Adrenal gland (tissue), 12 donors: ENCODE results near the gene C2orf49. TPM values are rescaled to one million over a fixed set of nuclear protein-coding genes. Genes with fewer than 3 reads are reported as not detected.
A peak's percentile ranks its signal among the peaks of the same experiment; 100 is the strongest.

Source experiments
- DNase-seq, 7 donors: peaks; one replicate each; pipeline ENCODE4 v3.0.0-alpha.2; 2019 to 2020
- H3K27ac ChIP-seq, 5 donors: fragments of 200-600 bp; sonication (generic) in 4 of 5; 1 replicate in 3 of 5; 2 replicates in 2 of 5; pipeline versions ENCODE4 v1.5.1 to v1.8.0; 2016 to 2020; ENCODE audit warnings: mild to moderate bottlenecking in 1 of 5
- H3K27me3 ChIP-seq: fragments of 200-600 bp; 2 replicates; pipeline ENCODE4 v1.8.0; 2021
- H3K36me3 ChIP-seq, 2 donors: fragments of 200-600 bp; replicated peaks in 1 of 2; 1 replicate in 1 of 2; 2 replicates in 1 of 2; pipeline versions ENCODE4 v1.5.1 to v1.8.0; 2018 to 2022
- H3K4me1 ChIP-seq, 2 donors: fragments of 200-600 bp; replicated peaks in 1 of 2; 1 replicate in 1 of 2; 2 replicates in 1 of 2; pipeline versions ENCODE4 v1.5.1 to v1.8.0; 2018 to 2021
- H3K4me3 ChIP-seq, 4 donors: fragments of 200-600 bp; sonication (generic) in 3 of 4; one replicate each; pipeline ENCODE4 v1.5.1; 2016 to 2018
- H3K9me3 ChIP-seq, 3 donors: fragments of 200-600 bp; sonication (generic) in 1 of 3; replicated peaks in 1 of 3; 1 replicate in 2 of 3; 2 replicates in 1 of 3; pipeline versions ENCODE4 v1.5.1 to v1.8.0; 2016 to 2021
- POLR2A ChIP-seq, 2 donors: fragments of 450-650 bp; IDR thresholded peaks; one replicate each; pipeline ENCODE4 v1.6.1; 2017; ENCODE audit warnings: antibody characterized with exemption in 2 of 2, mild to moderate bottlenecking in 2 of 2, moderate library complexity in 1 of 2
- WGBS, 4 donors: extraction: QIAGEN DNeasy Blood & Tissue Kit in 2 of 4; methylation state at CpG; one replicate each; pipeline versions ENCODE4 v1.1.5 to v1.1.7; 2013 to 2017; 5-methylcytosine and 5-hydroxymethylcytosine counted together
- intact Hi-C, 2 donors: fragments of 100-400 bp; cut with DNase I; formaldehyde crosslinking; loops; one replicate each; pipeline versions ENCODE4 v1.14.1 to v1.15.0; 2022 to 2023
- polyA plus RNA-seq, 3 donors: library from polyadenylated mRNA; stranded (reverse); fragments of 200-250 nt in 2 of 3; fragments of 350-450 nt in 1 of 3; fragmentation: Illumina TruSeq in 1 of 3; extraction: RNeasy Lipid Tissue Mini Kit (QIAGEN cat#74804) in 1 of 3; gene quantifications; one replicate each; pipeline ENCODE4 v1.2.3, GENCODE V29; 2013 to 2014
- total RNA-seq, 9 donors: library from RNA; depleted of rRNA in 4 of 9; stranded (reverse); fragments of >200 nt in 4 of 9; fragments of 120-200 nt in 1 of 9; fragmentation: NEBNext Ultra II Directional in 1 of 9; extraction: Animal tissue kit (Norgen Biotek cat#: 25700) in 1 of 9; gene quantifications; one replicate each; pipeline versions ENCODE4 v1.1.0 to v1.2.4, GENCODE V29; 2013 to 2023
- TF ChIP-seq, protein P1 (sequence below), 6 experiments: fragments of 450-650 bp in 4 of 6; fragments of 200-600 bp in 2 of 6; sonication (generic) in 1 of 6; IDR thresholded peaks; 1 replicate in 5 of 6; 2 replicates in 1 of 6; pipeline versions ENCODE4 v1.5.1 to v1.8.0; 2016 to 2021; ENCODE audit warnings: antibody characterized with exemption in 6 of 6, mild to moderate bottlenecking in 2 of 6, moderate library complexity in 1 of 6
- donor health status: healthy with polysubstance abuse.
- donor health status: Bipolar disorder and iron deficiency.
- donor health status: DM: yes; HTN: yes; CAD: no.
- donor health status: DM: no; HTN: no; CAD: no.
- donor health status: DM: no; HTN: no; CAD: no.
- donor health status: DM: yes; HTN: yes; CAD: no.

The C2orf49 gene
- total and polyA plus RNA-seq, 12 donors, result 5.9 to 18.6 (median 14.3) TPM

GRCh38 chr2:105373344-105373781, 36.0 kb downstream of the C2orf49 start:
- H3K27me3 ChIP-seq, result no peaks in the 10 kb centered on the region
- peak in 6 of 7 donors; percentile 49 to 77 (median 60) for DNase-seq
- WGBS, 4 donors, result 41 to 51% (median 48%) methylated on average over 7 to 9 of the region's 9 CpGs
- intact Hi-C loops, result loop anchor here (5.0 kb wide), 2 partner anchors 144 to 149 kb away; no protein-coding TSS in a partner anchor
- H3K4me3 ChIP-seq, result no peak overlapping the region
- H3K36me3 ChIP-seq, result peaks cover 0 to 40% of the 10 kb centered on the region in 2 donors
- peaks cover 13 to 39% of the 10 kb centered on the region in 2 donors for H3K4me1 ChIP-seq
- H3K27ac ChIP-seq, result peak overlapping the region in 4 of 5 donors; percentile 46 to 94 (median 80)
- H3K9me3 ChIP-seq, result no peaks in the 10 kb centered on the region
- TF ChIP-seq POLR2A (IDR thresholded peaks at IDR 0.05), result no peak
- TF ChIP-seq, protein P1, sequence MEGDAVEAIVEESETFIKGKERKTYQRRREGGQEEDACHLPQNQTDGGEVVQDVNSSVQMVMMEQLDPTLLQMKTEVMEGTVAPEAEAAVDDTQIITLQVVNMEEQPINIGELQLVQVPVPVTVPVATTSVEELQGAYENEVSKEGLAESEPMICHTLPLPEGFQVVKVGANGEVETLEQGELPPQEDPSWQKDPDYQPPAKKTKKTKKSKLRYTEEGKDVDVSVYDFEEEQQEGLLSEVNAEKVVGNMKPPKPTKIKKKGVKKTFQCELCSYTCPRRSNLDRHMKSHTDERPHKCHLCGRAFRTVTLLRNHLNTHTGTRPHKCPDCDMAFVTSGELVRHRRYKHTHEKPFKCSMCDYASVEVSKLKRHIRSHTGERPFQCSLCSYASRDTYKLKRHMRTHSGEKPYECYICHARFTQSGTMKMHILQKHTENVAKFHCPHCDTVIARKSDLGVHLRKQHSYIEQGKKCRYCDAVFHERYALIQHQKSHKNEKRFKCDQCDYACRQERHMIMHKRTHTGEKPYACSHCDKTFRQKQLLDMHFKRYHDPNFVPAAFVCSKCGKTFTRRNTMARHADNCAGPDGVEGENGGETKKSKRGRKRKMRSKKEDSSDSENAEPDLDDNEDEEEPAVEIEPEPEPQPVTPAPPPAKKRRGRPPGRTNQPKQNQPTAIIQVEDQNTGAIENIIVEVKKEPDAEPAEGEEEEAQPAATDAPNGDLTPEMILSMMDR (IDR thresholded peaks at IDR 0.05), result no peak

GRCh38 chr2:105373895-105374401, 36.6 kb downstream of the C2orf49 start:
- no peak overlapping the region for H3K4me3 ChIP-seq
- H3K27ac ChIP-seq, result peak overlapping the region in 4 of 5 donors; percentile 46 to 94 (median 80)

DNA sequence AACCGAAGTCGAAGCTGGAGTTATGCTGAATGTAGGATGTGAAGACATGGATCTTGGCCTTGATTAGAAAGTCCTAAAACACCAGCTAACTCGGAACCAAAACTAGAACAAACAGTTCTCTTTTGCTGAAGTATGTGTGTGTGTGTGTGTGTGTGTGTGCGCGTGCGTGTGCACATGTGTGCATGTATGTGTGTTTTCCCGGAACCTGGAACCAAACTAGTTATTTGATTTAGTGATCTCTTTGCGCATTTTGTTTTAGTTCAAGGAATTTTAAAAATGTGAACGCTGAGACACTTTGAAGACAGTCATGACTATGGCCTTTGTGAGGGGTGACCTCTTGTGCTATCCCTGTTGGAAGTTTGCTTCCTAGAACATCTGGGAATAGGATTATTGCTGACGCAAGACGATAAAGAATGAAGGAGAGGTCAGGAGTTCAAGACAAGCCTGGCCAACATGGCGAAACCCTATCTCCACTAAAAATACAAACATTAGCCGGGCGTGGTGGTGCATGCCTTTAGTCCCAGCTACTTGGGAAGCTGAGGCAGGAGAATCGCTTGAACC, 37.7 kb downstream of the C2orf49 start:
- WGBS, 4 donors, result 63 to 73% (median 70%) methylated on average over 15 of the region's 15 CpGs
- H3K9me3 ChIP-seq, result no peaks in the 10 kb centered on the region
- peaks cover 18 to 54% of the 10 kb centered on the region in 2 donors for H3K4me1 ChIP-seq
- no peaks in the 10 kb centered on the region for H3K27me3 ChIP-seq
- intact Hi-C loops, result no loop called here
- TF ChIP-seq, protein P1 (IDR thresholded peaks at IDR 0.05), result no peak
- TF ChIP-seq POLR2A (IDR thresholded peaks at IDR 0.05), result no peak
- peak overlapping the region in 4 of 5 donors; percentile 46 to 94 (median 80) for H3K27ac ChIP-seq
- peaks cover 0 to 38% of the 10 kb centered on the region in 2 donors for H3K36me3 ChIP-seq
- peak in 2 of 7 donors; percentile 37 to 66 for DNase-seq
- H3K4me3 ChIP-seq, result no peak overlapping the region

More at GRCh38 chr2:105373895-105374401, 36.6 kb downstream of the C2orf49 start:
- Histone ChIP-seq H3K9me3 (no peaks in the 10 kb centered on the region), H3K27me3 (no peaks in the 10 kb centered on the region), H3K36me3 (peaks cover 0 to 37% of the 10 kb centered on the region in 2 donors), H3K4me1 (peaks cover 13 to 45% of the 10 kb centered on the region in 2 donors)
- no peak for TF ChIP-seq POLR2A (IDR thresholded peaks at IDR 0.05)
- TF ChIP-seq, protein P1 (IDR thresholded peaks at IDR 0.05), result no peak
- DNase-seq, result peak in 1 of 7 donors; percentile 48
- 71 to 83% (median 78%) methylated on average over 9 of the region's 9 CpGs for WGBS, 4 donors
- intact Hi-C loops, result loop anchor here (5.0 kb wide), 2 partner anchors 143 to 148 kb away; no protein-coding TSS in a partner anchor

DNA sequence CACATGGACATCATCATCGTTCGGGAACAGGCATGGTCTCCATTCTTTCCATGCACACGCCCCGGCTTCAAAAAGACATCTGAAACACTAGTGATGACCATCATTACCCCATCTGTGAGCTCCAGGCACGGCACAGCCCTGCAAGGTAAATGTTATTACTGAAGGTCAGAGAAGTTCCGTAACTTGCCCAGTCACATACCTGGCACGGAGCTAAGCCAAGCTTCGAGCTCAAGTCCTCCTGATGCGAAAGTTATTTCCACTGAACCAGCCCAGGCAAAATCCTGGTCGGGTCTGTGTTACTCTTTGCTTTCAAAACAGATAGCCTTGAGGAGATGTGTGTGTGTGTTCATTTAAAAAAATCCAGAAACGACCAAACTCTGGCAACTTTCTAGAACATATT, 38.7 kb downstream of the C2orf49 start:
- peak in 1 of 7 donors; percentile 54 for DNase-seq
- WGBS, 4 donors, result 74 to 82% (median 80%) methylated on average over 11 of the region's 11 CpGs
- H3K36me3 ChIP-seq, result peaks cover 0 to 31% of the 10 kb centered on the region in 2 donors

More for the DNA sequence above, 38.7 kb downstream of the C2orf49 start:
- Histone ChIP-seq H3K4me3 (no peak overlapping the region), H3K27ac (peak overlapping the region in 3 of 5 donors; percentile 48 to 94 (median 60)), H3K27me3 (no peaks in the 10 kb centered on the region), H3K9me3 (no peaks in the 10 kb centered on the region), H3K4me1 (peaks cover 18 to 62% of the 10 kb centered on the region in 2 donors)
- intact Hi-C loops, result no loop called here
- TF ChIP-seq POLR2A (IDR thresholded peaks at IDR 0.05), result no peak
- TF ChIP-seq, protein P1 (IDR thresholded peaks at IDR 0.05), result no peak
